Mesendoderm (in vitro differentiated cells): ENCODE measurements around the gene PIK3C2B.
"Not testable (repeated sequence)": the region's sequence is repeated elsewhere in the genome, so short reads cannot be mapped to it uniquely, and the experiment has no call there.

Source experiments
- DNase-seq: peaks from one replicate; pipeline ENCODE4 v3.0.0; 2013
- H2AK5ac ChIP-seq: 2 replicates; pipeline ENCODE4 v1.6.1; 2013; ENCODE audit warnings: low read length, inconsistent platforms
- H2BK120ac ChIP-seq: 2 replicates; pipeline ENCODE4 v1.6.1; 2013; ENCODE audit warnings: low read depth, mild to moderate bottlenecking, low read length, moderate library complexity, mixed read lengths
- H2BK15ac ChIP-seq: replicated peaks from 2 replicates; pipeline ENCODE4 v1.6.1; 2013; ENCODE audit warnings: low read depth, mild to moderate bottlenecking, moderate library complexity
- H2BK5ac ChIP-seq: 2 replicates; pipeline ENCODE4 v1.6.1; 2013; ENCODE audit warnings: low read length, inconsistent platforms
- H3K18ac ChIP-seq: 2 replicates; pipeline ENCODE4 v1.6.1; 2013; ENCODE audit warnings: mild to moderate bottlenecking, low read length, mixed read lengths
- H3K23ac ChIP-seq: one replicate; pipeline ENCODE4 v1.6.1; 2013; ENCODE audit warnings: low read length
- H3K27ac ChIP-seq: 2 replicates; pipeline ENCODE4 v1.5.1; 2013; ENCODE audit warnings: low read depth, mild to moderate bottlenecking, inconsistent platforms, low read length, moderate library complexity
- H3K27me3 ChIP-seq: 2 replicates; pipeline ENCODE4 v1.6.1; 2013; ENCODE audit warnings: low read length, control low read depth, mild to moderate bottlenecking, inconsistent platforms; ENCODE audit not compliant: insufficient read depth, poor library complexity
- H3K36me3 ChIP-seq: 2 replicates; pipeline ENCODE4 v1.6.1; 2013; ENCODE audit warnings: low read length, inconsistent platforms; ENCODE audit not compliant: control insufficient read depth, insufficient read depth
- H3K4ac ChIP-seq: one replicate; pipeline ENCODE4 v1.6.1; 2013; ENCODE audit warnings: low read depth, mild to moderate bottlenecking, low read length, moderate library complexity
- H3K4me1 ChIP-seq: 2 replicates; pipeline ENCODE4 v1.6.1; 2013; ENCODE audit warnings: low read depth, low read length, inconsistent platforms; ENCODE audit not compliant: control insufficient read depth
- H3K4me2 ChIP-seq: 2 replicates; pipeline ENCODE4 v1.6.1; 2013; ENCODE audit warnings: low read length
- H3K4me3 ChIP-seq: 2 replicates; pipeline ENCODE4 v1.5.1; 2013; ENCODE audit warnings: mild to moderate bottlenecking, low read length
- H3K56ac ChIP-seq: one replicate; pipeline ENCODE4 v1.6.1; 2013; ENCODE audit warnings: low read length
- H3K79me1 ChIP-seq: 2 replicates; pipeline ENCODE4 v1.6.1; 2013; ENCODE audit warnings: low read length, inconsistent platforms
- H3K79me2 ChIP-seq: 2 replicates; pipeline ENCODE4 v1.6.1; 2013; ENCODE audit warnings: mild to moderate bottlenecking, low read length; ENCODE audit not compliant: control insufficient read depth, insufficient read depth
- H3K9ac ChIP-seq: 2 replicates; pipeline ENCODE4 v1.6.1; 2013; ENCODE audit warnings: low read length, inconsistent platforms
- H4K5ac ChIP-seq: one replicate; pipeline ENCODE4 v1.6.1; 2013; ENCODE audit warnings: low read length
- H4K8ac ChIP-seq: one replicate; pipeline ENCODE4 v1.6.1; 2013; ENCODE audit warnings: low read depth, mild to moderate bottlenecking, control low read depth, low read length, moderate library complexity
- WGBS: extraction: QIAGEN DNeasy Blood & Tissue Kit; methylation state at CpG from one replicate; pipeline ENCODE4 v1.1.7; 2013; ENCODE audit warnings: low lambda C conversion rate, missing lambda C conversion rate; ENCODE audit not compliant: insufficient coverage; ENCODE audit errors: extremely low coverage; 5-methylcytosine and 5-hydroxymethylcytosine counted together

The PIK3C2B gene

GRCh38 chr1:204521941-204522521 is 27.4 kb upstream of the PIK3C2B start:
- H2AK5ac ChIP-seq, H2BK120ac ChIP-seq, DNase-seq, H3K4ac ChIP-seq, H4K8ac ChIP-seq, H3K4me2 ChIP-seq, H2BK15ac ChIP-seq, H3K27ac ChIP-seq, H3K56ac ChIP-seq, H3K23ac ChIP-seq, H3K27me3 ChIP-seq, H3K4me1 ChIP-seq, H3K18ac ChIP-seq, H4K5ac ChIP-seq, H2BK5ac ChIP-seq, H3K36me3 ChIP-seq, H3K4me3 ChIP-seq, H3K9ac ChIP-seq: not testable (repeated sequence)
- H3K79me2 ChIP-seq, result peaks cover 53% of the 10 kb centered on the region
- no CpG with 5 or more reads among the region's 5 CpGs for WGBS
- peaks cover 17% of the 10 kb centered on the region for H3K79me1 ChIP-seq

- H3K27me3 ChIP-seq, result no peaks in the 10 kb centered on the region
- no peaks in the 10 kb centered on the region for H3K4me1 ChIP-seq
- no peak overlapping the region for H2AK5ac ChIP-seq
- H3K56ac ChIP-seq, result no peak overlapping the region
- peaks cover 17% of the 10 kb centered on the region for H3K79me1 ChIP-seq
- no peak overlapping the region for H2BK5ac ChIP-seq
- H3K4me3 ChIP-seq, result no peak overlapping the region
- H4K8ac ChIP-seq, result no peak overlapping the region
- no peak overlapping the region for H3K23ac ChIP-seq
- no peak overlapping the region for H3K4ac ChIP-seq
- DNase-seq, result no peak
- no peak overlapping the region for H3K27ac ChIP-seq
- no peak overlapping the region for H3K18ac ChIP-seq
- no CpG with 5 or more reads among the region's 5 CpGs for WGBS
- peaks cover 58% of the 10 kb centered on the region for H3K79me2 ChIP-seq
- no peak overlapping the region for H4K5ac ChIP-seq
- no peak overlapping the region for H2BK120ac ChIP-seq
- H3K36me3 ChIP-seq, result no peaks in the 10 kb centered on the region
- no peak overlapping the region for H3K4me2 ChIP-seq
- H2BK15ac ChIP-seq, result no peak overlapping the region
- no peak overlapping the region for H3K9ac ChIP-seq
Observed at GRCh38 chr1:204520834-204521709, 26.5 kb upstream of the PIK3C2B start.

GRCh38 chr1:204517382-204517781 is 22.8 kb upstream of the PIK3C2B start:
- H3K18ac ChIP-seq, H4K5ac ChIP-seq, H3K9ac ChIP-seq, H2BK5ac ChIP-seq, H3K4ac ChIP-seq, H3K27ac ChIP-seq, H3K4me2 ChIP-seq, DNase-seq, H3K56ac ChIP-seq, H2BK15ac ChIP-seq, H2BK120ac ChIP-seq, H4K8ac ChIP-seq, H2AK5ac ChIP-seq, H3K23ac ChIP-seq, H3K4me1 ChIP-seq, H3K4me3 ChIP-seq, H3K36me3 ChIP-seq, H3K27me3 ChIP-seq: not testable (repeated sequence)
- Histone ChIP-seq H3K79me1 (peaks cover 10% of the 10 kb centered on the region), H3K79me2 (peaks cover 45% of the 10 kb centered on the region)
- no CpG with 5 or more reads among the region's 19 CpGs for WGBS

- Histone ChIP-seq H2BK5ac (peak within 1 kb of the TSS; percentile 96), H3K27ac (peak within 1 kb of the TSS; percentile 97), H3K23ac (peak within 1 kb of the TSS; percentile 11), H3K27me3 (no peaks in the 10 kb centered on the region), H4K8ac (no peak within 1 kb of the TSS), H3K4ac (peak within 1 kb of the TSS; percentile 86), H3K9ac (peak within 1 kb of the TSS; percentile 98), H3K36me3 (no peaks in the 10 kb centered on the region), H3K18ac (peak within 1 kb of the TSS; percentile 69), H3K4me3 (peak within 1 kb of the TSS; percentile 73), H3K4me1 (no peaks in the 10 kb centered on the region), H2BK120ac (no peak within 1 kb of the TSS), H3K79me1 (peaks cover 8% of the 10 kb centered on the region), H2BK15ac (no peak within 1 kb of the TSS), H3K4me2 (peak within 1 kb of the TSS; percentile 97), H3K56ac (peak within 1 kb of the TSS; percentile 100), H3K79me2 (peaks cover 38% of the 10 kb centered on the region), H4K5ac (peak within 1 kb of the TSS; percentile 100), H2AK5ac (no peak within 1 kb of the TSS)
- peak; percentile 99 for DNase-seq
- no CpG with 5 or more reads among the region's 43 CpGs for WGBS
Observed at GRCh38 chr1:204516180-204516879, 21.7 kb upstream of the PIK3C2B start, which contains the start of gene MDM4. Gene MDM4 (plus strand): TSS chr1:204516406. CDS start chr1:204525519, 9,113 bp downstream.

- no peak overlapping the region for H3K23ac ChIP-seq
- H2AK5ac ChIP-seq, result no peak overlapping the region
- DNase-seq, result no peak
- H3K79me2 ChIP-seq, result peaks cover 31% of the 10 kb centered on the region
- no peak overlapping the region for H3K4ac ChIP-seq
- no peak overlapping the region for H3K18ac ChIP-seq
- no peak overlapping the region for H3K56ac ChIP-seq
- H3K4me1 ChIP-seq, result no peaks in the 10 kb centered on the region
- no peak overlapping the region for H2BK5ac ChIP-seq
- H2BK120ac ChIP-seq, result no peak overlapping the region
- H4K8ac ChIP-seq, result no peak overlapping the region
- WGBS, result no CpG with 5 or more reads among the region's 2 CpGs
- H3K27me3 ChIP-seq, result no peaks in the 10 kb centered on the region
- H3K9ac ChIP-seq, result no peak overlapping the region
- H3K79me1 ChIP-seq, result peaks cover 6% of the 10 kb centered on the region
- H4K5ac ChIP-seq, result no peak overlapping the region
- no peak overlapping the region for H3K4me3 ChIP-seq
- no peak overlapping the region for H2BK15ac ChIP-seq
- H3K4me2 ChIP-seq, result no peak overlapping the region
- H3K36me3 ChIP-seq, result no peaks in the 10 kb centered on the region
- no peak overlapping the region for H3K27ac ChIP-seq
Observed at GRCh38 chr1:204514828-204515227, 20.2 kb upstream of the PIK3C2B start.
